SK-N-MC (cell line): ENCODE data around the gene CDH4.

Experiments used
- FOXP2 ChIP-seq: optimal IDR thresholded peaks from 2 replicates; pipeline ENCODE3; 2011; ENCODE audit warnings: mild to moderate bottlenecking, moderate library complexity; ENCODE audit not compliant: insufficient read depth; ENCODE audit errors: extremely low read length, control extremely low read depth
- POLR2AphosphoS5 ChIP-seq: IDR thresholded peaks from 2 replicates; pipeline ENCODE4 v1.6.1; 2012; ENCODE audit warnings: mild to moderate bottlenecking, low read depth, low read length, borderline replicate concordance

DNA sequence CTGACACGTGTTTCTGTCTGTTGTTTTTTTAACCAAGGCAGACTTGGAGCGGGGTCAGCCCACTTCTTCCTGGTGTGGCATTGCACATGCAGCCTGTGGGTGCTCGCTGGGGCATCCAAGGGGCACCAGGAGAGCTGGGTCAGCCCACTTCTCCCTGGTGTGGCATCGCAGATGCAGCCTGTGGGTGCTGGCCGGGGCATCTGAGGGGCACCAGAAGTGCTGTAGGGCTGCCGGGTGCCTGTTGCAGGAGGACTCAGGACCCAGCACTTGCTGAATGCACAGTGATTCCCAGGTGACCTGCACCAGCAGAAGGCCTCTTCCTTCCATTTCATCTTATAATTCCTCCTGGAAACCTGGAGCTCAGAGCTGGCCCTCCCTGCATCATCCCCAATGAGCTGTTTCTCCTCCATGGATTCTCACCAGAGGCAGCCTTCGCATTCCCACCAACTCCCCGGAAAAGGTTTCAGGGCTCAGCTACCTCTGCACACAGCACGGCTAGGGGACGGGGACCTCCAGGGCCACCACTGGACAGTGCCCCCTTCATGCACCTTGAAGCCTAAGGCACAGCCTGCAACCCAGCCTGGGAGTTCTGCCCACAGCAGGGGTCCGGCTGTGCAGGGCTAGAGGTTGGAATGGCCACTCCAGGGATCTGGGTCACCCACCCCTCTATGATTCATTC is 594.8 kb downstream of the CDH4 start:
- TF ChIP-seq POLR2AphosphoS5 (no peak), FOXP2 (no peak)
